HFFc6 (cell line): Measurements from ENCODE around the gene CTNNA2. TPM values are rescaled to one million over a fixed set of nuclear protein-coding genes. Genes with fewer than 3 reads are reported as not detected.

Experiments used
- DNase-seq: peaks from one replicate; pipeline ENCODE4 v3.0.0-alpha.2; 2018
- H3K27ac Mint-ChIP-seq: 2 replicates; pipeline ENCODE4 v1.8.0; 2020; ENCODE audit warnings: mild to moderate bottlenecking, mixed read lengths
- H3K27me3 Mint-ChIP-seq: 2 replicates; pipeline ENCODE4 v1.8.0; 2021; ENCODE audit warnings: mild to moderate bottlenecking, moderate library complexity, mixed read lengths; ENCODE audit not compliant: insufficient read depth
- H3K36me3 Mint-ChIP-seq: 2 replicates; pipeline ENCODE4 v1.8.0; 2021; ENCODE audit warnings: low read depth, mixed read lengths
- H3K4me1 Mint-ChIP-seq: 2 replicates; pipeline ENCODE4 v1.8.0; 2020; ENCODE audit warnings: low read depth, mixed read lengths
- H3K4me3 Mint-ChIP-seq: 2 replicates; pipeline ENCODE4 v1.8.0; 2020; ENCODE audit warnings: mild to moderate bottlenecking, moderate library complexity, mixed read lengths
- H3K9me3 Mint-ChIP-seq: 2 replicates; pipeline ENCODE4 v1.8.0; 2020; ENCODE audit warnings: mild to moderate bottlenecking, mixed read lengths
- total RNA-seq, 6 experiments: library from RNA; stranded (reverse); fragmentation: NEBNext Ultra II Directional; extraction: Animal tissue kit (Norgen Biotek cat#: 25700); gene quantifications; 2 replicates in 1 of 6; 3 replicates in 5 of 6; pipeline ENCODE4 v1.2.3, GENCODE V29; 2021
- TF ChIP-seq, protein P1 (sequence below): fragments of 200-600 bp; sonication (generic); IDR thresholded peaks from 2 replicates; pipeline ENCODE4 v1.5.0; 2021; ENCODE audit warnings: antibody characterized with exemption, mild to moderate bottlenecking

The CTNNA2 gene
- total RNA-seq, 6 experiments from 2014 or later: not detected

DNA sequence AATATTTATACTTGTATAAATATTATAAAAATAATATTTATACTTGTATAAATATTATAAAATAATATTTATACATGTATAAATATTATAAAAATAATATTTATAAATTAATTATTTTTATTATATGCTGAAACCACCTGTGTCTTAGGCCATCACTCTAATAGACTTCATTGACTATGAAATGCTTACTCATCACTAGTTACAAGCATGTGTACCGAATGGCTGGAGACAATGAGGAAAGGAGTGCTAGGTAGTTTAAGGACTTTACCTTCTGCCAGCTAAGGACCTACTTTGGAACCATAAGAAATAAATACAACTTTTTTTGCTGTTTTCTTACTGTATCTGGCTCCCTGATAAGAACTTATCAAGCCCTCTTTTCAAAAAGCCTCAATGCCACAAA is 562.9 kb downstream of the CTNNA2 start:
- H3K27me3 Mint-ChIP-seq: peaks cover 8% of the 10 kb centered on the region; the same call in 1 of the 2 replicates
- H3K4me1 Mint-ChIP-seq: peaks cover 21% of the 10 kb centered on the region
- H3K27ac Mint-ChIP-seq: no peak overlapping the region
- H3K9me3 Mint-ChIP-seq: no peaks in the 10 kb centered on the region
- TF ChIP-seq, protein P1, sequence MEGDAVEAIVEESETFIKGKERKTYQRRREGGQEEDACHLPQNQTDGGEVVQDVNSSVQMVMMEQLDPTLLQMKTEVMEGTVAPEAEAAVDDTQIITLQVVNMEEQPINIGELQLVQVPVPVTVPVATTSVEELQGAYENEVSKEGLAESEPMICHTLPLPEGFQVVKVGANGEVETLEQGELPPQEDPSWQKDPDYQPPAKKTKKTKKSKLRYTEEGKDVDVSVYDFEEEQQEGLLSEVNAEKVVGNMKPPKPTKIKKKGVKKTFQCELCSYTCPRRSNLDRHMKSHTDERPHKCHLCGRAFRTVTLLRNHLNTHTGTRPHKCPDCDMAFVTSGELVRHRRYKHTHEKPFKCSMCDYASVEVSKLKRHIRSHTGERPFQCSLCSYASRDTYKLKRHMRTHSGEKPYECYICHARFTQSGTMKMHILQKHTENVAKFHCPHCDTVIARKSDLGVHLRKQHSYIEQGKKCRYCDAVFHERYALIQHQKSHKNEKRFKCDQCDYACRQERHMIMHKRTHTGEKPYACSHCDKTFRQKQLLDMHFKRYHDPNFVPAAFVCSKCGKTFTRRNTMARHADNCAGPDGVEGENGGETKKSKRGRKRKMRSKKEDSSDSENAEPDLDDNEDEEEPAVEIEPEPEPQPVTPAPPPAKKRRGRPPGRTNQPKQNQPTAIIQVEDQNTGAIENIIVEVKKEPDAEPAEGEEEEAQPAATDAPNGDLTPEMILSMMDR: no peak
- no peak for DNase-seq
- no peak overlapping the region for H3K4me3 Mint-ChIP-seq
- H3K36me3 Mint-ChIP-seq: no peaks in the 10 kb centered on the region

DNA sequence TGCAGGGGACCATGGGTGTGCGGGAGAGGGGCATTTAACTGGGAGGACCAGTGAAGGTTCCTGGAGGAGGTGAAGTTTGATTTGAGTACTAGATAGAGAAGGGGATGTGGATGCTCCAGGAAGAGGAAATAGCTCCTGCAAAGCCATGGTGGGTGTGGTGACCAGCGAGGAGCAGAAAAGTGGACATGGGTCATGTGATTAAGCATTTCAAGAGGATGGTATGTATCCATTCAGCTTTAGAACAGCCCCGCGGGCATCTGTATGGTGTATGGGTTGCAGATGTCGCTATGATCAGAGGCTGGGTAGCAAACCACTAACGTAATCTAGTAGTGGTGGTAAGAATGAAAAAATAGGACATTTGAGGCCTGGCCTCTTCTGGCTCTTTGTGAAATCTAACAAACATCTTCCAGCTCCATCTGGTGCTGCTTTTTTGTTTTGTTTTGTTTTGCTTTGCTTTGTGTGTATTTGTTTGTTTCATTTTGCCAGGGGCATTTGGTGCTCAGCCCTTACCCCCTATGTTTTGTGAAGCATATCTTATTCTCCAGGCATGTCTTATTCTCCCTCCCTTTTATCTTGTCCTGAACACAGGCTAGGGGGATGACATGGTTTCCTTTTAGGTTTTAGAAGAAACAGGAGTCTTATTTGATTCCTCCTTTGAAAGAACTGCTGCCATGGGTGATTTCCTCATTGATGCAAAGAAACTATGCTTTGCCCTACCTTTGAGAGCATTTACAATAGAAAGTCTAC is 565.6 kb downstream of the CTNNA2 start:
- Mint-ChIP-seq H3K4me3 (no peak overlapping the region), H3K27ac (no peak overlapping the region), H3K9me3 (no peaks in the 10 kb centered on the region), H3K36me3 (no peaks in the 10 kb centered on the region), H3K27me3 (no peaks in the 10 kb centered on the region; the same call in 1 of the 2 replicates), H3K4me1 (peaks cover 33% of the 10 kb centered on the region)
- DNase-seq: no peak
- TF ChIP-seq, protein P1: no peak

DNA sequence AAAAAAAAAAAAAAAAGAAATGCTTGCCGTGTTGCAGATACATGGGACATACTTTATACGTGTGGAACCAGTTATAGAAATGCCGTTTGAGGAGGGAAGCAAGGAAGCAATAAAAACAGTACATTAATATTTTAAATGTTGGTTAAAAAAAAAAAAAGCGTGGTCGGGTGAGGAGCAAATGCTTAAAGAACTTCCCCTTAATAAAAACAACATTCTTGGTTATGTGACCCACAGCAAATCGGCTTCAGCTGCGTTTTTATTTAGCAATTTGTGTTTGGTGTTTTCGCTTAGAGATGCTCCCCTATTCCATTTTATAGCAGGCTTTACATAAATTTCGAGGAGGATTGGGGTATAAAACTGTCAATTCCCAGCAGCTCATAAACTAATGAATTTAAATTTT is 568.1 kb downstream of the CTNNA2 start:
- Mint-ChIP-seq H3K4me3 (peak overlapping the region; percentile 76), H3K36me3 (no peaks in the 10 kb centered on the region), H3K27me3 (no peaks in the 10 kb centered on the region), H3K4me1 (peaks cover 40% of the 10 kb centered on the region), H3K27ac (no peak overlapping the region), H3K9me3 (no peaks in the 10 kb centered on the region)
- TF ChIP-seq, protein P1: no peak
- DNase-seq: no peak

DNA sequence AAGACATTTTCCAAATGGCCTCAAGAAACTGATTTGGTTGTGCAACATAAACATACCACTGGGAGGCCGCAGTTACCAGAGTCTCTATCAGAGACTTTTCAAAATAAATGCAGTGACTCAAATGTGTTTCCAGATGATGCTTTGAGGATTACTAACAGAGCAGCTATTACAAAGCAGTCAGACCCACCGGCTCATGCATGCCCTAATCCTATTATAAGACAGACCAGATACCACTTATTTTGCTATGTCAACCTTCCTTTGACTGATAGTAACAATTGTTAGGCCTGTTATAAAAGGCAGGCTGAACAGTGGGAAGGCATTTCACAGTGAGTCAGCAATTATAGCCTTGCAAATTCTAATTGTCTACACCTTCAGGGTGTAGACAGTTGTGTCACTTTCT is 574.0 kb downstream of the CTNNA2 start:
- Mint-ChIP-seq H3K27ac (peak overlapping the region; percentile 73), H3K9me3 (no peaks in the 10 kb centered on the region), H3K4me1 (peaks cover 31% of the 10 kb centered on the region), H3K27me3 (no peaks in the 10 kb centered on the region), H3K4me3 (no peak overlapping the region), H3K36me3 (no peaks in the 10 kb centered on the region)
- DNase-seq: peak; percentile 90
- TF ChIP-seq, protein P1: peak; percentile 71

DNA sequence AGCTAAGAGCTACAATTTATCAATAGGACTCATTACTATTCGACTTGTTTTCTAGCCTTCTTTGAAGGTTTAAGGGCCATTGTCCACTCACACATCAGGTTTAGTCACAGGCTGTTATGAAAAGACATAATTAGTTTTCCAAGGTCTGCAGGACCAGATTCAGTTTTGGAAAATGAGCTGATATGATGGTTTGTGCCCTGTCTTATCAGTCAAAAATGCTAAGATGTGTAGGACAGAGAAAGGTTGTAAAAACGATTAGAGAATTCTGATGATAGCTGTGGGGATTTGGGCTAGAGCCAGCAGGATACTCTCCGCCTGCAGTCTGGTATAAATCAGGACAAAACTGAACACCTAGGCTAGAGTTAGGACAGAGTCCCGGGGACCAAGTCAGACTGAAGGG is 578.4 kb downstream of the CTNNA2 start:
- no peaks in the 10 kb centered on the region for H3K9me3 Mint-ChIP-seq

More for the DNA sequence above, 578.4 kb downstream of the CTNNA2 start:
- Mint-ChIP-seq H3K4me1 (peaks cover 21% of the 10 kb centered on the region), H3K4me3 (no peak overlapping the region), H3K36me3 (no peaks in the 10 kb centered on the region), H3K27me3 (peaks cover 2% of the 10 kb centered on the region; the same call in 1 of the 2 replicates), H3K27ac (no peak overlapping the region)
- no peak for DNase-seq
- TF ChIP-seq, protein P1: no peak
